Erythroblast (primary cell): Measurements from ENCODE around the gene ESPL1.

Source experiments
- GATA1 ChIP-seq: IDR thresholded peaks from 2 replicates; pipeline ENCODE4 v1.6.1; 2011; ENCODE audit warnings: low read depth, mild to moderate bottlenecking, control low read depth, low read length, moderate library complexity
- POLR2A ChIP-seq: IDR thresholded peaks from 2 replicates; pipeline ENCODE4 v1.6.1; 2011; ENCODE audit warnings: mild to moderate bottlenecking, low read length

DNA sequence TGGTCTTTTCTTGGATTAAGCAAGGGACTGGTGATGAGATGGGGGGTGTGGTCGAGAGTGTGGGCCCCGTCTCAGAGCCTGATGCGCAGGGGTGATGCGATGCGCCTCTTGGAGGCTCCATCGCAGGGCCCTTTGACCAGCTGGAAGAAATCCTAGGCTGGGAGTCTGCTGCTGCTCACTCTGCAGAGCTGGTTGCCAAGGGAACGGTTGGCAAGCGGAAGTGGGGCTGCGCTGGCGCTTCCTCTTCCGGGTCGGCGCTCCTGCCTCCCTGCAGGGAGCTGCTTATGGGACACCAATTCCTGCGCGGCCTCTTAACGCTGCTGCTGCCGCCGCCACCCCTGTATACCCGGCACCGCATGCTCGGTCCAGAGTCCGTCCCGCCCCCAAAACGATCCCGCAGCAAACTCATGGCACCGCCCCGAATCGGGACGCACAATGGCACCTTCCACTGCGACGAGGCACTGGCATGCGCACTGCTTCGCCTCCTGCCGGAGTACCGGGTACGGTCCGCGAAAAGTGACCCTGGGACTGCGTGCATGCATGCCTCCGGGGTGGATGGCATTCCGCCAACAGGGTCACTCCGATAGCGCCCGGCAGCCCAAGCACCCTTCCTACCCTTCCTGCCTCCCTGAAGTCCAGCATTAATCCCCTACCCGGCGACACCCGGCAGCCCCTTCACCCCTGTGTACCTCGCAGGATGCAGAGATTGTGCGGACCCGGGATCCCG is 31.5 kb downstream of the ESPL1 start, which contains the start of gene MYG1:
- peak; percentile 80 for TF ChIP-seq POLR2A
- TF ChIP-seq GATA1: no peak
